Activated naive CD4-positive, alpha-beta T cell treated with anti-CD3 and anti-CD28 coated beads, Interleukin-2, amount 10 ng/mL, durations not matched to agents 7 days and 5 days (primary cell): ENCODE measurements around the gene EIF2B1.
"Not testable (repeated sequence)": the region's sequence is repeated elsewhere in the genome, so short reads cannot be mapped to it uniquely, and the experiment has no call there.

Source experiments
- CTCF ChIA-PET: fragments of 350-600 bp; sonication (Branson Sonifier 250); formaldehyde crosslinking; loops from one replicate; lab custom pipeline; 2021; ENCODE audit warnings: antibody characterized with exemption; lab: Charles Lee
- DNase-seq: peaks from one replicate; pipeline ENCODE4 v3.0.0-alpha.2; 2020
- H3K27ac Mint-ChIP-seq: one replicate; pipeline ENCODE4 v1.8.0; 2021; ENCODE audit warnings: mild to moderate bottlenecking, moderate library complexity, mixed read lengths
- H3K27me3 Mint-ChIP-seq: one replicate; pipeline ENCODE4 v1.8.0; 2021; ENCODE audit warnings: mild to moderate bottlenecking, mixed read lengths
- H3K36me3 Mint-ChIP-seq: one replicate; pipeline ENCODE4 v1.8.0; 2021; ENCODE audit warnings: mixed read lengths
- H3K4me1 Mint-ChIP-seq: one replicate; pipeline ENCODE4 v1.8.0; 2021; ENCODE audit warnings: mixed read lengths
- H3K4me3 Mint-ChIP-seq: one replicate; pipeline ENCODE4 v1.8.0; 2021; ENCODE audit warnings: mild to moderate bottlenecking, moderate library complexity, mixed read lengths
- H3K9me3 Mint-ChIP-seq: one replicate; pipeline ENCODE4 v1.8.0; 2021; ENCODE audit warnings: mixed read lengths

The EIF2B1 gene

GRCh38 chr12:123601602-123602489, 31.6 kb downstream of the EIF2B1 start, which contains the start of gene DDX55:
Gene DDX55, plus strand, starts transcription at chr12:123602099. Its CDS starts 50 bp downstream, at chr12:123602149.
- Mint-ChIP-seq H3K27me3 (no peaks in the 10 kb centered on the region), H3K4me3 (peak within 1 kb of the TSS; percentile 80), H3K9me3 (no peaks in the 10 kb centered on the region), H3K27ac (peak within 1 kb of the TSS; percentile 91), H3K4me1 (peaks cover 46% of the 10 kb centered on the region), H3K36me3 (peaks cover 41% of the 10 kb centered on the region)
- CTCF ChIA-PET: interaction anchor here (0.9 to 1.3 kb wide), 4 partner anchors 10 to 333 kb away, joined by 3 to 4 read pairs (median 4); no protein-coding TSS in a partner anchor
- peak; percentile 91 for DNase-seq

GRCh38 chr12:123599721-123600120, 33.8 kb downstream of the EIF2B1 start:
- Mint-ChIP-seq H3K36me3 (peaks cover 47% of the 10 kb centered on the region), H3K4me1 (peaks cover 35% of the 10 kb centered on the region), H3K4me3 (peak overlapping the region; percentile 48), H3K27me3 (no peaks in the 10 kb centered on the region), H3K9me3 (no peaks in the 10 kb centered on the region), H3K27ac (no peak overlapping the region)
- DNase-seq: no peak
- CTCF ChIA-PET: no interaction called here

- DNase-seq: no peak
- Mint-ChIP-seq H3K27ac (no peak overlapping the region), H3K4me3 (peak overlapping the region; percentile 48), H3K4me1 (peaks cover 33% of the 10 kb centered on the region), H3K36me3 (peaks cover 45% of the 10 kb centered on the region), H3K9me3 (no peaks in the 10 kb centered on the region), H3K27me3 (no peaks in the 10 kb centered on the region)
- CTCF ChIA-PET: no interaction called here
Observed at GRCh38 chr12:123599310-123599709, 34.2 kb downstream of the EIF2B1 start.

GRCh38 chr12:123598522-123598921, 35.0 kb downstream of the EIF2B1 start:
- Mint-ChIP-seq H3K4me3 (no peak overlapping the region), H3K27ac (peak overlapping the region; percentile 25), H3K4me1 (peaks cover 30% of the 10 kb centered on the region), H3K36me3 (peaks cover 44% of the 10 kb centered on the region), H3K9me3 (no peaks in the 10 kb centered on the region), H3K27me3 (no peaks in the 10 kb centered on the region)
- no peak for DNase-seq
- CTCF ChIA-PET: no interaction called here

GRCh38 chr12:123597100-123597499, 36.4 kb downstream of the EIF2B1 start:
- Mint-ChIP-seq H3K36me3 (peaks cover 46% of the 10 kb centered on the region), H3K9me3 (no peaks in the 10 kb centered on the region), H3K27me3 (no peaks in the 10 kb centered on the region), H3K27ac (peak overlapping the region; percentile 52), H3K4me1 (peaks cover 25% of the 10 kb centered on the region), H3K4me3 (no peak overlapping the region)
- CTCF ChIA-PET: no interaction called here
- no peak for DNase-seq

GRCh38 chr12:123595729-123596128, 37.8 kb downstream of the EIF2B1 start:
- Mint-ChIP-seq H3K27me3 (no peaks in the 10 kb centered on the region), H3K27ac (no peak overlapping the region), H3K4me1 (peaks cover 25% of the 10 kb centered on the region), H3K9me3 (no peaks in the 10 kb centered on the region), H3K36me3 (peaks cover 49% of the 10 kb centered on the region), H3K4me3 (no peak overlapping the region)
- CTCF ChIA-PET: no interaction called here
- DNase-seq: no peak

- H3K27me3 Mint-ChIP-seq: no peaks in the 10 kb centered on the region
- no peaks in the 10 kb centered on the region for H3K9me3 Mint-ChIP-seq
- H3K27ac Mint-ChIP-seq: peak overlapping the region; percentile 20
- peaks cover 32% of the 10 kb centered on the region for H3K4me1 Mint-ChIP-seq
- DNase-seq: no peak
- H3K4me3 Mint-ChIP-seq: no peak overlapping the region
- CTCF ChIA-PET: interaction anchor here (0.6 to 1.5 kb wide), 3 partner anchors 9 to 27 kb away, joined by 3 to 5 read pairs (median 3); no protein-coding TSS in a partner anchor
- H3K36me3 Mint-ChIP-seq: peaks cover 50% of the 10 kb centered on the region
Observed at GRCh38 chr12:123591702-123592481, 41.6 kb downstream of the EIF2B1 start.

GRCh38 chr12:123580772-123581171, 52.7 kb downstream of the EIF2B1 start:
- Mint-ChIP-seq H3K27me3 (no peaks in the 10 kb centered on the region), H3K4me3 (no peak overlapping the region)
- CTCF ChIA-PET: interaction anchor here (2.0 kb wide), 1 partner anchor 197 kb away, joined by 8 read pairs; the partner anchor contains the start of gene KMT5A

GRCh38 chr12:123578829-123579228, 54.7 kb downstream of the EIF2B1 start:
- H3K36me3 Mint-ChIP-seq, H3K9me3 Mint-ChIP-seq, H3K27me3 Mint-ChIP-seq, H3K4me3 Mint-ChIP-seq, H3K27ac Mint-ChIP-seq, DNase-seq: not testable (repeated sequence)
- CTCF ChIA-PET: interaction anchor here (1.3 kb wide), 1 partner anchor 191 kb away, joined by 3 read pairs; no protein-coding TSS in a partner anchor
- peaks cover 18% of the 10 kb centered on the region for H3K4me1 Mint-ChIP-seq

More at GRCh38 chr12:123580772-123581171, 52.7 kb downstream of the EIF2B1 start:
- Mint-ChIP-seq H3K4me1 (peaks cover 31% of the 10 kb centered on the region), H3K9me3 (no peaks in the 10 kb centered on the region), H3K36me3 (peaks cover 5% of the 10 kb centered on the region), H3K27ac (peak overlapping the region; percentile 16)
- DNase-seq: no peak

GRCh38 chr12:123578243-123578642, 55.2 kb downstream of the EIF2B1 start:
- no peak for DNase-seq
- CTCF ChIA-PET: no interaction called here
- Mint-ChIP-seq H3K4me3 (no peak overlapping the region), H3K9me3 (no peaks in the 10 kb centered on the region), H3K36me3 (no peaks in the 10 kb centered on the region), H3K27ac (no peak overlapping the region), H3K27me3 (no peaks in the 10 kb centered on the region), H3K4me1 (peaks cover 16% of the 10 kb centered on the region)

GRCh38 chr12:123576611-123577010, 56.9 kb downstream of the EIF2B1 start:
- H3K4me3 Mint-ChIP-seq: no peak overlapping the region
- CTCF ChIA-PET: no interaction called here
- H3K27me3 Mint-ChIP-seq: peaks cover 3% of the 10 kb centered on the region
- no peak overlapping the region for H3K27ac Mint-ChIP-seq
- DNase-seq: no peak
- no peaks in the 10 kb centered on the region for H3K36me3 Mint-ChIP-seq
- peaks cover 4% of the 10 kb centered on the region for H3K4me1 Mint-ChIP-seq
- no peaks in the 10 kb centered on the region for H3K9me3 Mint-ChIP-seq

GRCh38 chr12:123573870-123574269, 59.6 kb downstream of the EIF2B1 start:
- no peak overlapping the region for H3K27ac Mint-ChIP-seq
- peaks cover 11% of the 10 kb centered on the region for H3K4me1 Mint-ChIP-seq
- H3K4me3 Mint-ChIP-seq: no peak overlapping the region
- no peaks in the 10 kb centered on the region for H3K36me3 Mint-ChIP-seq
- no peaks in the 10 kb centered on the region for H3K9me3 Mint-ChIP-seq
- H3K27me3 Mint-ChIP-seq: peaks cover 10% of the 10 kb centered on the region
- no peak for DNase-seq
- CTCF ChIA-PET: no interaction called here

- no peaks in the 10 kb centered on the region for H3K36me3 Mint-ChIP-seq
- CTCF ChIA-PET: no interaction called here
- no peaks in the 10 kb centered on the region for H3K9me3 Mint-ChIP-seq
- H3K4me1 Mint-ChIP-seq: peaks cover 11% of the 10 kb centered on the region
- no peak for DNase-seq
- H3K27ac Mint-ChIP-seq: no peak overlapping the region
- peaks cover 10% of the 10 kb centered on the region for H3K27me3 Mint-ChIP-seq
- H3K4me3 Mint-ChIP-seq: no peak overlapping the region
Observed at GRCh38 chr12:123572391-123572790, 61.1 kb downstream of the EIF2B1 start.

- H3K36me3 Mint-ChIP-seq: no peaks in the 10 kb centered on the region
- peaks cover 10% of the 10 kb centered on the region for H3K27me3 Mint-ChIP-seq
- no peak overlapping the region for H3K27ac Mint-ChIP-seq
- CTCF ChIA-PET: interaction anchor here (0.6 to 1.3 kb wide), 2 partner anchors 10 to 32 kb away, joined by 3 read pairs; no protein-coding TSS in a partner anchor
- DNase-seq: no peak
- no peaks in the 10 kb centered on the region for H3K9me3 Mint-ChIP-seq
- peaks cover 11% of the 10 kb centered on the region for H3K4me1 Mint-ChIP-seq
- no peak overlapping the region for H3K4me3 Mint-ChIP-seq
Observed at GRCh38 chr12:123571343-123571813, 62.1 kb downstream of the EIF2B1 start.
